HG02981 (cell line): ENCODE measurements around the gene NTRK1.

Experiments used
- ATAC-seq: cut with Tn5 transposase; IDR thresholded peaks from one replicate; pipeline ENCODE4 v1.9.1; 2021; ENCODE audit warnings: mild to moderate bottlenecking, moderate library complexity; ENCODE audit not compliant: unreplicated experiment

NTRK1 gene

DNA sequence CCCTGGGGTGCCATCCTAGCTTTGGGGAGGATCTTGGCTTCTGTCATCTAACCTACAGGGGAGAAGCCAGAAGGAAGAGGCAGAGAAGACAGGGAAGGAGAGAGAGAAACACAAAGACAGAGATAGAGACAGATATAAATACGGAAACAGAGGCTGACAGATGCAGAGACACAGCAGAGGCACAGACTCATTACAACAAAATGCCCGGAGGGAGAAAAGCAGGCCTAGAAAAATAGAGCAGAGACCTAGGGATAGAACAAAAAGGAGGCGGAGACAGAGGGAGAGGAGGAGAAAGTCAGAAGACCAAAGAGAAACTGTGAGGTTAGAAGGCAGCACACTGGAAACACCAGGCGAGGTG lies 34.8 kb downstream of the NTRK1 start:
- no peak for ATAC-seq

DNA sequence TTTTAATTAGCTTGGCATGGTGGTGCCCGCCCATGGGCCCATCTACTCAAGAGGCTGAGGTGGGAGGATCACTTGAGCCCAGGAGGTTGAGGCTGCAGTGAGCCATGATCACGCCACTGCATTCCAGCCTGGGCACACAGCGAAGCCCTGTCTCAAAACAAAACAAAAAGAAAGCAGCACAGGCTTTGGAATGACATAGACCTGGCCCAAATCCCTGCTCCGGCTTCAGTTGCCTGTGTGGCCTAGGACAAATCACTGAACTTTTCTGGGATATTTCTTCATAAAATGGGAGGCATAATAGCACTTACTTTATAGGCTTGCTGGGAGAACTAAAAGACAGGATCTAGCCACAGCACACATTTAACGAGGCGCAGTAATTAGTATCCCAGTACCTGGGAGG lies 35.3 kb downstream of the NTRK1 start:
- ATAC-seq = no peak

- ATAC-seq = no peak
These were observed 35.9 kb downstream of the NTRK1 start for GRCh38 chr1:156896490-156897033.

- no peak for ATAC-seq
These were observed 36.6 kb downstream of the NTRK1 start for GRCh38 chr1:156897078-156897825.

DNA sequence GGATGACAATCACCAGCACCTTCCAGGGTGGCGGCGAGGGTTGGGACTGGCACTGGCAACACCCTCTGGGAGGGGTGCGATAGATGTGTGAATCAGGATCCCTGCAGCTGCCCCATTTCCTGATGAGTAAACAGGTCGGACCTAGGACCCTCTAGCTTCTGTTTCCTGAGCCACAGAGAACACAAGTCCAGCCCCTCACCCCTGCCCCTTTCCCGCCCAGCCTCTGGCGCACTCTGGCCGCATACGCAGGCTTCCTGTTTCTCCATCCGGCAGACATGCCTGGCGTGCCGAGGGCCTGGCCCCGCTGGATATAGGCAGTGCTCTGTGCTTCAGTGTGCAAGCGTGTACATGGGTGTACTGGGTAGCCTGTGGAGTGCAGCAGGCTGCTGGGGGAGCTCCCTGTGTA lies 37.5 kb downstream of the NTRK1 start:
- ATAC-seq = no peak

DNA sequence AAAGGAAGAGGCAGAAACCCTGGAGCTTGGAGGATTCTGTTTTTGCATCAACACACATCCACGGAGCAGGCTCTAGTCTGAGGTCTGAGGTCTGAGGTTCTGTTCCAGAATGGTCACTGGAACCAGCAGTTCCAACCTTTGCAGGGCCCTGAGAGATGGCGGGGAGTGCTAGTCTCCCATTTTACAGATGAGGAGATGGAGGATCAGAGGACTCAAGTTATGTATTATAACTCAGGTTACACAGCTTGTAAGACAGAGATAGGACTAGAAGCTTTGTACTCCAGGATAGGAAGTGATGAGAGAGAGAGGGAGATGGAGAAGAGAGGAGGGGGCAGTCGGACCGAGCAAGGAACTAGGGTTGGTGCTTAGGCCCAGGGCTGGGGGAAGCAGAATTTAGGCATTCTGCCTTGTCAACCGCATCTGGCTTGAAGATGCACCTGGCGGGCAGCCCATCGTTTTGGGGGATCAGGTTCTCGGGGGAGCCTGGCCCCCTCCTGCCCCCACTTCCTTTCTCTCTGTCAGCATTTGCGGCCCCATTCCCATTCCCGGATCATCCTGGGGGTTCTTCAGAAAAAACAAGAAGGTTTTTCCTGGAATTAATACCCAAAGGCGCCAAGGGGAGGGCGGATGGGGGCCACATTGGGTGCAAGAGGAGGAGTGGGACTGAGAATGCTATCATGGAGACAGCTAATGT lies 38.5 kb downstream of the NTRK1 start:
- no peak for ATAC-seq

DNA sequence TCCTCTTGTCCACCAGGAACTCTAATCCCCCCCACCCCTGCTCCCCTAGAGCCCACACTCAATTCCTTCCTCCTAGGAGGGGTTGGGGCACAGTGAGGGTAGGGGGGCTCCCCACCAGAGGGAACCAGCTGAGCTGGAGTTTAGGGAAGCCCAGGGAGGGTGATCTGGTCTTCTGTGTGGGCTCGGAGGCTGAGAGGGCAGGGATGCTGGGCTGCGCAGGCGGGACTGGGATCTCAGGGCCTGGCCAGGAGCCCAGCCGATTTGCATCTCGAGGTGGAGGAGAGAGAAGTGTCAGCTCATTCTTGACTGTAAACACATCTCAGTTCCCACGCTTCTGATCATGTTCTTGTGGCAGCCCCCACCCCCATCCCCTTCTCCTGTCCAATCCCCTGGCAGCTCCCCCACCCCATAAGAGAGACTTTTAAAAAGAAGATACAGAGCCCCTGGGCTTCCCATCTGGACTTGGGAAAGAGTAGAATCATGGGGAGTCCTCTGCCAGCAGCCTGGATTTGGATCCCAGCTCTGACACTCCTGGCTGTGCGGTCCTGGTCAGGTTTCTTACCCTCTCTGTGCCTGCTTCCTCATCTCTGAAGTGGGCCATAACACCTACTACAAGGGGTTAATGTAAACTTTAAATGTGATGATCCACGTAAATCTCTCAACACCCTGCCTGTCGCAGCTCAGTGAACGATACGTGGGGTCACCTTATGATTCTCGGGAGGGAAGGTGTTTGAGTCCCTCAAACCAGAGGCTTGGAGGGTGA lies 39.5 kb downstream of the NTRK1 start:
- ATAC-seq = no peak

GRCh38 chr1:156900896-156901589 lies 40.4 kb downstream of the NTRK1 start:
- no peak for ATAC-seq

- no peak for ATAC-seq
These were observed 40.9 kb downstream of the NTRK1 start for GRCh38 chr1:156901590-156901900.

- ATAC-seq = no peak
These were observed 41.6 kb downstream of the NTRK1 start for GRCh38 chr1:156901966-156902915.

GRCh38 chr1:156903328-156904091 lies 42.8 kb downstream of the NTRK1 start:
- ATAC-seq = no peak

- ATAC-seq = no peak
These were observed 43.7 kb downstream of the NTRK1 start for GRCh38 chr1:156904187-156904959.

GRCh38 chr1:156905176-156905575 lies 44.5 kb downstream of the NTRK1 start:
- no peak for ATAC-seq

DNA sequence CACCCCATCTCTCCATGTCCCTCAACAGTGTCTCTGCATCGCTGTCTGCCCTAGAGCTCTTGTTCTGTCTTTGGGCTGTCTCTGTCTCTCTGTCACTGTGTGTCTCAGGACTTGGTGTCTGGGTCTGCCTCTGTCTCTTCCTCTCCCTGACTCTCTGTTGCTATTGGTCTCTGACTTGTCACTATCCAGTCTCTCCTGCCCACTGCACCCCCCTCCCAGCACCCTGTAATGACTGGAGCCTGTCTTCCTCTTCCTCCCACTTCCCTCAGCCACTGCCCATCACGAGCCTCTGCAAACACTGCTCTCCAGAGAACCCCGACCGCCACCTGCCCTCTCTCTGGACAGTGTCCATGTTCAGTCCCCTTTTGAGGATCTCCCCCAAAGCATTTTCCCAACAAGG lies 45.0 kb downstream of the NTRK1 start:
- ATAC-seq = no peak

GRCh38 chr1:156906206-156906906 lies 45.7 kb downstream of the NTRK1 start:
- ATAC-seq = no peak

DNA sequence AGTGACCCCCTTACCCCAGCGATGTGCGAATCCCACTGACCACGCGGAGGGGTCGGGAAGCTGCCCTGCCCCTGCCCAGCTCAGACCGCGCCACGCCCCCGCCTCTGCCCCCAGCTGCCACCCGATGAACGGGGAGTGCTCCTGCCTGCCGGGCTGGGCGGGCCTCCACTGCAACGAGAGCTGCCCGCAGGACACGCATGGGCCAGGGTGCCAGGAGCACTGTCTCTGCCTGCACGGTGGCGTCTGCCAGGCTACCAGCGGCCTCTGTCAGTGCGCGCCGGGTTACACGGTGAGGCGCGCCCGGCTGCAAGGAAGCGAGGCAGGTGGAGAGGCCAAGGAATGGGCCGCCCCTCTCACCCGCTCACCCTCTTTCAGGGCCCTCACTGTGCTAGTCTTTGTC lies 47.9 kb downstream of the NTRK1 start:
- ATAC-seq = no peak

DNA sequence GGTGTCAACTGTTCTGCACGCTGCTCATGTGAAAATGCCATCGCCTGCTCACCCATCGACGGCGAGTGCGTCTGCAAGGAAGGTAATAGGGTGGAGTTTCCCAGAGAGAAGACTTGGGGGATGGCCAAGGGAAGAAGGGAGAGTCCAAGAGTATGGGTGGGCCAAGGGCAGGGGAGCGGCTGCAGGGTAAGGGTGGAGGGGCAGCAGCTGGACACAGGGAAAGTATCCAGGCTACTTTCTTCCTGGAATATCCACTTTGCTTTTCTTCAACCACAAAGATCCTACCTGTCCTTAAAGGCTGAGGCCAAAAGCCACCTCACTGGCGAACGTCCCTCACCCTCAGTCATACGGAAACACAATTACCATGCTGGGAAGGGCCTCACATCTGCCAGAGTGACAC lies 48.3 kb downstream of the NTRK1 start:
- ATAC-seq = no peak

DNA sequence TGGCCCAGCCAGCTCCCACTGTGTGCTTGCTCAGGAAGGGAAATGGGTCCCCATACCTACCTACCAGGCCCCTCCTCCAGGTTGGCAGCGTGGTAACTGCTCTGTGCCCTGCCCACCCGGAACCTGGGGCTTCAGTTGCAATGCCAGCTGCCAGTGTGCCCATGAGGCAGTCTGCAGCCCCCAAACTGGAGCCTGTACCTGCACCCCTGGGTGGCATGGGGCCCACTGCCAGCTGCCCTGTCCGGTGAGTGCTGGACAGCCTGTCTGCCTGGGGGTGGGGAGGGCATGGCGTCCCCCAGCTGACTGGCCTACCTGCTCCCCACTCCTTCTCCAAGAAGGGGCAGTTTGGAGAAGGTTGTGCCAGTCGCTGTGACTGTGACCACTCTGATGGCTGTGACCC lies 49.0 kb downstream of the NTRK1 start:
- ATAC-seq = no peak
